Prostate gland (tissue), 2 donors: ENCODE results near the gene SMIM35.

ENCODE experiments used
- POLR2A ChIP-seq: fragments of 450-650 bp; IDR thresholded peaks from one replicate; pipeline ENCODE4 v1.6.1; 2016; ENCODE audit warnings: antibody characterized with exemption, mild to moderate bottlenecking
- POLR2AphosphoS5 ChIP-seq: sonication (generic); formaldehyde crosslinking; IDR thresholded peaks from one replicate; pipeline ENCODE4 v1.6.1; 2017; ENCODE audit warnings: antibody characterized with exemption
- TF ChIP-seq, protein P1 (sequence below), 4 experiments: fragments of 200-600 bp in 2 of 4; fragments of 450-650 bp in 2 of 4; sonication (generic) in 2 of 4; IDR thresholded peaks; 1 replicate in 3 of 4; 2 replicates in 1 of 4; pipeline ENCODE4 v1.5.1; 2016 to 2019; ENCODE audit warnings: antibody characterized with exemption in 4 of 4, mild to moderate bottlenecking in 2 of 4, moderate library complexity in 2 of 4

- TF ChIP-seq, protein P1, sequence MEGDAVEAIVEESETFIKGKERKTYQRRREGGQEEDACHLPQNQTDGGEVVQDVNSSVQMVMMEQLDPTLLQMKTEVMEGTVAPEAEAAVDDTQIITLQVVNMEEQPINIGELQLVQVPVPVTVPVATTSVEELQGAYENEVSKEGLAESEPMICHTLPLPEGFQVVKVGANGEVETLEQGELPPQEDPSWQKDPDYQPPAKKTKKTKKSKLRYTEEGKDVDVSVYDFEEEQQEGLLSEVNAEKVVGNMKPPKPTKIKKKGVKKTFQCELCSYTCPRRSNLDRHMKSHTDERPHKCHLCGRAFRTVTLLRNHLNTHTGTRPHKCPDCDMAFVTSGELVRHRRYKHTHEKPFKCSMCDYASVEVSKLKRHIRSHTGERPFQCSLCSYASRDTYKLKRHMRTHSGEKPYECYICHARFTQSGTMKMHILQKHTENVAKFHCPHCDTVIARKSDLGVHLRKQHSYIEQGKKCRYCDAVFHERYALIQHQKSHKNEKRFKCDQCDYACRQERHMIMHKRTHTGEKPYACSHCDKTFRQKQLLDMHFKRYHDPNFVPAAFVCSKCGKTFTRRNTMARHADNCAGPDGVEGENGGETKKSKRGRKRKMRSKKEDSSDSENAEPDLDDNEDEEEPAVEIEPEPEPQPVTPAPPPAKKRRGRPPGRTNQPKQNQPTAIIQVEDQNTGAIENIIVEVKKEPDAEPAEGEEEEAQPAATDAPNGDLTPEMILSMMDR (IDR thresholded peaks at IDR 0.05), result no peak
- TF ChIP-seq POLR2AphosphoS5 (no peak), POLR2A (no peak)
Observed at GRCh38 chr11:118004543-118005223, 82.1 kb downstream of the SMIM35 start.
